Occipital lobe (tissue), 2 donors: ENCODE results near the gene PDE7B. TPM values are rescaled to one million over a fixed set of nuclear protein-coding genes. Genes with fewer than 3 reads are reported as not detected.

Source experiments
- DNase-seq: peaks from one replicate; lab custom pipeline; 2025; lab: John Stamatoyannopoulos, UW
- total RNA-seq: library from RNA; depleted of rRNA; stranded (reverse); fragments of >200 nt; gene quantifications from one replicate; pipeline ENCODE4 v1.2.3, GENCODE V29; 2014

PDE7B gene
- total RNA-seq, 1 donor from 2014 or later, result 3.0 TPM

GRCh38 chr6:136144251-136145023 lies 292.9 kb downstream of the PDE7B start:
- DNase-seq, result no peak

GRCh38 chr6:136146130-136146529 lies 294.6 kb downstream of the PDE7B start:
- no peak for DNase-seq

- DNase-seq, result no peak
Measured at GRCh38 chr6:136147342-136147741, 295.8 kb downstream of the PDE7B start.

- DNase-seq, result no peak
Measured at GRCh38 chr6:136148051-136148450, 296.6 kb downstream of the PDE7B start.

- DNase-seq, result no peak
Measured at GRCh38 chr6:136148523-136148922, 297.0 kb downstream of the PDE7B start.

GRCh38 chr6:136149311-136149710 lies 297.8 kb downstream of the PDE7B start:
- no peak for DNase-seq

DNA sequence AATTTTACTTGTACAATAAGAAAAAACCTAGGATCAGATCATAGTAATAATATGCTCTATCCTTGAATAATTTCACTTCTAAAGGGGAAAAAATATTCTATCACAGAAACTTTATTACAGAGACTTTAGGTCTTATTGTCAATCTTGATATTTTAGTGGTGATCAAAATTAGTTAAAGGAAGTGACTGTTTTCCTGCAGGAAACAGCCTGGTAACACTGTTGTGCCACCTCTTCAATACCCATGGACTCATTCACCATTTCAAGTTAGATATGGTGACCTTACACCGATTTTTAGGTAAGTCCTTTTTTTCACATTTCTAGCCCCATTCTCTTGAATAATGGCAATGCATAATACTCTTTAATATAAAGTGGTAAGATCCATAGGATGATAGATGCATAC lies 299.5 kb downstream of the PDE7B start:
- DNase-seq, result no peak

DNA sequence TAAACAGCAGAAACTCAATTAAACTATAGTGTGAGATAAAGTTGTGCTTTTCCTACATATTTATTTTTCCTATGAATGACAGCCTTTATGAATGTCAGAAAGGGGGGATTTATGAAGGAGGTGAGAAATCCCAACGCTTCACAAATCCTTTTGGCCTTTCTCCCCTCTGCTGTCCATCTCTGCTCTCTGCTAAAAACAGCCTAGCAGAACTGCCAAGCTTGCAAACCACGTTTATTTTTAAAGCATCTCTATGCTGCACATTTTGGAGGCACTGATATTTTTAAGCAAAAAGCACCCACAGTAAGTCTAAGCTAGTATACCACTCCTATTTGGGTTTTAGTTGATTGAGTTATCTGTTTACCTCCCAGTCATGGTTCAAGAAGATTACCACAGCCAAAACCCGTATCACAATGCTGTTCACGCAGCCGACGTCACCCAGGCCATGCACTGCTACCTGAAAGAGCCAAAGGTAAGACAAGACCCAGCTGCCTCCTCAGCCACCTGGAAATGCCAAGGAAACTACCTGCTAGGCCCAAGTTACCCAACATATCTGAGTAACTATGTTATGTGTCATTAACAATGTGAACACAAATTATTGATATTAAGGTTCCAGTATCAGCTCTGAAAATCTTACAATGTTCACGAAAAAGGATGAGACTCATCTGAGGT lies 302.3 kb downstream of the PDE7B start:
- DNase-seq, result no peak

DNA sequence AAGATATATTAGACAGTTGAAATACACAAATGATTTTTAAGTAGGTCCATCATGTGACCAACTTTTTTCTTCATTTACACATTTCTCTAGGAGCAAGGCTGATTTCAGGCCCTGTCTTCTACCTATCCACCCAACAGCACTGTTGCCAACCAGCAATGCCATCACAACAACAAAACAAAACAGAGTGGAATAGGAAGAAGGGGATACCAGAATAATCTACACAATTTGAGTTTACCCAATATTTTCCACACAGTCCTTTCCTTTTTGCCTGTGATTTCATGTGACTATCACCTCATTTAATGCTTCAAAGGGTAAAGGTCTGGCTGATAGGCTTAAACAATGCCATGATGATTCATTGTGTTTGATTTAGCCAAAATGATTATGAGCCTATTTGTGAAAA lies 303.7 kb downstream of the PDE7B start:
- no peak for DNase-seq

DNA sequence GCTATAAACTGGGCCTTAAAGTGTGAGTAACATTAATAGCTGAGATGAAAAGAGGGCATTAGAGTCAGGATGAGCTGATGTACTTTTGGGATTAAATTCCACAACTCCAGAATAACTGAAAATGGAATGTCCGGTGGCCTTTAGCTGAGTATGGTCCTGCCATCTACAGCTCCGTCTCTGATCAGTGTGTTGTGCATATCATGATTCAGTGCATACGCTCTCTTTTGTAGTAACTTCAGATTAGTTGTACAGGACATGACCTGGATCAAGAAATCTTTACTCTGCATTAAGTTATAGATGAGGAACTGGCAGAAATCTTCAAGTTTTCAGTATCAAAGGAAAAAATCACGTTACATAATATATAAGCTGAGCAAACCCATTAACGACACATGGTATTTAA lies 306.2 kb downstream of the PDE7B start:
- no peak for DNase-seq

DNA sequence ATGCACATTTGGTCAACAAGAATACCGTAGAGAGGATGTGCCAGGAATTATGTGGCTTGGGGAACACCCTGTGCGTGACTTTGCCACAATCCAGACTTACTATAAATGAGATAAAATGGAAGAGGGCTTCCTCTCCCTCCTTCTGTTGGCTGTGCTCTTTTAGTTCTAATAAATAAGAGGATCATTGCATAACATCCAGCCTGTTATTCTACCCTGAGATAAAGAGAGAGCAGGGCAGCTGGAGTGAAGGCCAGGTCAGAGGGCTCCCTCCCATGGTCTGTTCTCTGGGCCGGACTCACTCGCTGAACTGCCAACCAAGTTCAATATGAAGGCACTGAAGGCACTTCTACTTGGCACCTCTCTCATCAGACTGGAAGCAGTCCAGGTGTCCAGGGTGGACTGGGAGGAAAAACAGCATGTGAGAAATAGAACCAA lies 306.9 kb downstream of the PDE7B start:
- DNase-seq, result no peak

DNA sequence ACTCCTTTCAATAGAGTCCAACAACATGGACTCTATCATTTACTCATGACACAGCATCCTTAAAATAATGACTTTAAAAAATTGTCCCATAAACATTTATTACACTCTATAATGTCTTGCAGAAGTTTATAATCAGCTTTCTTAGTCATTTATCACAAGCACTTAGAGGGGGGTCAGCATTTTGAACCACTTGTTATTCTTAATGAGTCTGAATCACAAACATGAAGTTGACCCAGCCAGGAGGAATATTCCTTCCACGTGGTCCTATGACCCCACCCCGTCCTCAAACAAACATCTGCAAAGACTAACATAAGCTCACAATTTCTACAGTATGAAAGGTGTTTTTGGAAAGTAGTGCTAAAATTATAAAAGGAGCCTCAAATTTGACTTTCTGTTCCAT lies 307.5 kb downstream of the PDE7B start:
- no peak for DNase-seq

- no peak for DNase-seq
Measured at GRCh38 chr6:136160250-136160649, 308.7 kb downstream of the PDE7B start.

DNA sequence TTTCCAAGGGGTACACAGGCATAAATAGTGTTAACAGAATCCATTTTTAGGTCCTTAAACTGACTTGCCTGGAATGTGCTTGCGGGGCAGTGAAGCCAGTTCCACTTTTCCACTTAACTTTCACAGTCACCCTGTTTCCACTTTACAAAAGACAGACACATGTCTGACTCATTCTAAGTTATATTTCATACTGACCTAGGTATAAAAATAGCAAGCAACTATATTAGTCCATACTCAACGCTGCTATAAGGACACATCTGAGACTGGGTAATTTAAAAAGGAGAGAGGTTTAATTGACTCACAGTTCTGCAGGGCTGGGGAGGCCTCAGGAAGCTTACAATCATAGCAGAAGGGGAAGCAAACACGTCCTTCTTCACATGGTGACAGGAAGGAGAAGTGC lies 310.4 kb downstream of the PDE7B start:
- DNase-seq, result no peak

- DNase-seq, result no peak
Measured at GRCh38 chr6:136163260-136163659, 311.8 kb downstream of the PDE7B start.

DNA sequence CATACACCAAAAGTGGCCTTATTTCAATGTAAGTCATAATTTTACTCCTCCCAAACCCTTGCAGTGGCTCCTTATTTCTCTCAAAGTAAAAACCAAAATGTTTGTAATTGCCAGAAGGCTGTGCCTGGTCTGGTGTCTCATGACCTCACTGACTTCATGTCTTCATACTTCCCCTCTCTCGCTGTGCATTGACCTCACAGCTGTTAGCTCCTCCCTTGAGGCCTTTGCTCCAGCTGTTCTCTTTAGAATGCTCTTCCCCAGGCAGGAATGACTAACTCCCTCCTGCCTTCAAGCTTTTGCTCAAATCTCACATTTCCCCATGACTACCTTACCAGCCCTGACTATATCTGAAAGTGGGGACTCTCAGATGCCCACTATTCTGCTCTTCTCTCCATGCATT lies 315.3 kb downstream of the PDE7B start:
- no peak for DNase-seq

DNA sequence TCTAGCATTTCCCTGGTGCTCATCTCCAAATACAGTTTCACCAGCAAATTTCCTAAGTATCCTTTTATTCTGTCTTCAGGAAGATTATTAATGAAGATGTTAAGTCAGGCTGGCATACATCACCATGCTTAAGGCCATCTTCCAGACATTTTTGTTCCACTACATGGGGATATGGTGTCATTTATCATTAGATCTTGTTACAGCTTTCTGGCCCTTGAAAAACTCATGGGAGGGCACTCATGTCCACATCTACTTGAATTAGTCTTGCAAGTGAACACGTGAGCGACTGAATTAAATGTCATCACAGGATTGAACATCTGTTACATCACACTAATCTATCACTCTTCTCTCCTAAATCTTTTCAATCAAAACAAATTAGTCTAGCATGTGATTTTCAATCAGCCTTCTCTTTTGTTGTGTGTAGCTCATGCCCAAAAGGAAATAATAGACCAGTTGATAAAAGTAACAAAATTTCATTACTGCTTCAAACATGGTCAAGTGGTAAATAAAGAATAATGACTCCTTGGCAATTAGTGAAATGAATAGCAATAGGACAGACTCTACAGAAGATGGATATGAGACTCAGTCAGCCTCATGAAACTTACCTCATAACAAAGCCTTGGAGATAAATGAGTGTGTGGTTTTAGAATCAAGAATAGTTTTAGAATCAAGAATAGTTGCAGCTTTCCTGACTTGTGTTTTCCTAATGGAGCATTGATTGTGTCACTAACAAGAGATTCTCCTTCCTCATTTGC lies 318.1 kb downstream of the PDE7B start:
- DNase-seq, result no peak

- DNase-seq, result no peak
Measured at GRCh38 chr6:136171231-136171630, 319.7 kb downstream of the PDE7B start.

DNA sequence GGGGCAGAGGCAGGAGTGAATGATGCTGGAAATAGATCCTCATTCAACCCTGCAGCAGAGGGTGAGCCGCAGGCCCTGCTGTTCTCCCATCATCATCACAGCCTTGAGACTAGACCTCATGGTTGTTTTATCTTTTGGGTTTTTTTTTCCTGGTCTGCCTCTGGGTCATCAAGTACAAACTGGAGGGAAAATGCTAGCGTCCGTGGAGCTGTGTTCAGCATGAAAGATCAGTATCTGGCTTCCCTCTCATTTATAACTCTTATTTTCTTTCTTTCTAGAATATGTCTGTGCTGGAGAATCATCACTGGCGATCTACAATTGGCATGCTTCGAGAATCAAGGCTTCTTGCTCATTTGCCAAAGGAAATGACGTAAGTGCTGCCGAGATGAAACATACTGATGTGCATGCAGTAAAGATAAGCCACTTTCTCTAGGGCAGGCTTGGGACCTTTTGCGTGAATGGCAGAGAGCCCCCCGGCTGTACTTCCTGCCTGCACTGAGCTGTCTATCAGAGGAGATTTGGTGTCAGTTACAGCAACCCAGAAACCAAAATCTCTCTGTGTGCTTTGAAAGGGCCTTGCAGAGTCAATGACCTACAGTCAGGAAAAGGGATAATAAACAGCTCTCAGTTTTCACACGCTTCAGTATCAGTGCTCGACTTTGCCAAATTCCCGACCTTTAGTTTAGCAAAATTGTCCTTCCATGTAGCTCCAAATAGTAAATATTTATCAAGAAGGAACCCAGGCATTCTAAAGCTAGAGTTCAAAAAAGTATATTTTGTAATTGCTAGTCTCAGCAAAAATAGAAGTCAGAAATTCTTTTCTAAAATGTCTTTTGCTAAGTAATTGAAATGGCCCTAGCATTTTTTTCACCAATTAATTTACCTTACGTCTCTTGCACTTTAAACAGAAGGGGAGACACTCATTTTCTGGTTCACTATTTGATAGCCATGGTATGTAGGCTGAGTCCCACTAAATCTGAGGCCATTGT lies 322.3 kb downstream of the PDE7B start:
- no peak for DNase-seq

DNA sequence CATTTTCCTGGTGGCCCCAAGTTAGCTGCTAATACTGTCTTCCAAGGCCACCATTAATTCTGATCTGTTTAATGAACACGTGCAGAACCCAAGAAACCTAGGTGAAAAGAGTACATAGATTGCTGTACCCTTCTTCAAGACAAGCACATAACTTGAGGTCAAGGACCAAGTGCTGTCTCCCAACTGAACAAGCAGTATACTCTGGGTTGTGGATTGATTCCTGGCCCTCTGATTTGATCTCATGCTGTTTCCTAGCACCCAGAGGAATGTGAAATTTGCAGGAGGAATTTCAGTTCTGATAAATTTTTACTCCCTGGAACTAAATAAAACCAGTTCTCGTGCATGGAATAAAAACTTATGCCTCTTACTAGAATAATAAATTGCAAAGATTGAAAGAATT lies 323.0 kb downstream of the PDE7B start:
- DNase-seq, result no peak

GRCh38 chr6:136175873-136176272 lies 324.4 kb downstream of the PDE7B start:
- DNase-seq, result no peak
